GM21723 (cell line): ENCODE measurements around the gene RIMS1.

ENCODE experiments used
- ATAC-seq: cut with Tn5 transposase; IDR thresholded peaks from one replicate; pipeline ENCODE4 v1.9.1; 2021; ENCODE audit warnings: mild to moderate bottlenecking, moderate library complexity; ENCODE audit not compliant: unreplicated experiment

The RIMS1 gene

GRCh38 chr6:71886184-71887005 lies at the start of gene RIMS1:
TSS of gene RIMS1 (plus strand) at chr6:71886550. CDS start at chr6:71887024, 474 bp downstream.
- ATAC-seq, result peak; percentile 66

GRCh38 chr6:71851214-71851613 lies 35.1 kb upstream of the RIMS1 start:
- no peak for ATAC-seq

DNA sequence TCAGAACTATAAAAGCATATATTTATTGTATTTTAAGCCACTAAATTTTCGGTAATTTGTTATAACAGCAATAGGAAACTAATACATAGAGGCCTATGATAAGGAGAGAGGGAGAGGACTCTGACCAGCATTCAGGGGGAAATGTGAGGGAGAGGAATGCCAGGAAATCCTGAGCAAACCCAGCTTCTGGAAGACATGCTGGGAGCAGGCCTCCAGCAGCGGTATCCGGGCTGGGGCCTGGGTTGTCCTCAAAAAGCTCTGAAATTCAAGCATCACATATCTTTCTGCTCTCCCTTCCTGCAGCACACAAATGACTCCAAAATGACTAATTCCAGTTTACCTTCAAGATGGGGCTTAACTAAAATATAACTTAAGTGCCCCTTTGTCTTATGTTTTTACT lies 33.4 kb upstream of the RIMS1 start:
- ATAC-seq, result no peak

DNA sequence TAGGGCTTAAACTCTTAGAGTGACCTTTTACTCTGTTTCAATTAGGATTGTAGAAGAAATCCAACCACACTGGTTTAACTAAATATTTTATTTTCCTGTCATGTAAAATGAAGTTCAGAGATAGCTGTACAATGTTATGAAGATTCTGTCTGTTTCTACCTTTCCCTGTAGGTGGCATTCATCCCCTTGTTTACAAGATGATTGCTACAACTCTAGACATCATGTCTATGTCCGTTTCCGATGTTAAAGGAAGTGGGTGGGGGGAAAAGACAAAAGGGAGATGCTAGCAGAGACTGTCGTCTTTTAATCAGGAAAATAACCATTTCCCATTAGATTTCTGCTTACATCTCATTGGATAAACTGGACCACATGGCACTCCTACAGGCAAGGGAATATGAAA lies 30.9 kb upstream of the RIMS1 start:
- no peak for ATAC-seq

- no peak for ATAC-seq
These were observed 7.3 kb upstream of the RIMS1 start for GRCh38 chr6:71879016-71879415.

GRCh38 chr6:71887006-71887743 lies 825 bp downstream of the RIMS1 start:
- ATAC-seq, result no peak

DNA sequence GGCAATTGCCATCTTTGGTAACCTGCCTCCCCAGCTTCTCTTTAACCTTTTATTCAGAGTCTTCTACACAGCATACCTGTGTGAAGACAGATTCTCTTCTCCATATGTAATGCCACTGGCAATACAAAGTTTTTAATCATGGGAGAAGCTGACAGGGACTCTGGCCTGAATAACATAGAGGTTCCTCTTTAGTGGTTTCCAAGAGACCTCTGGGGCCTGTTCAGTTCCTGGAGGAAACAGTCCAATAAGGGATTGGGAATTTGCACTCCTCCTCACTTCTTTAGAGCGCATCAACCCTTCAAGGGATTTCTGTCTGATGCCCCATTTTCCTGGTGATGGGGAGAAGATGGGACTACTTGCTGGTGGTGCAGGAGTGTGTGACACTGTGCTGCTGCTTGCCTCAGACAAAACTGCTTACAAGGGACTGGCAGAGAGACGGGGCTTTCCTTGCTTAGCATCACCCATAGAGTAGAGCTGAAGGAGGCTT lies 1.4 kb downstream of the RIMS1 start:
- no peak for ATAC-seq

DNA sequence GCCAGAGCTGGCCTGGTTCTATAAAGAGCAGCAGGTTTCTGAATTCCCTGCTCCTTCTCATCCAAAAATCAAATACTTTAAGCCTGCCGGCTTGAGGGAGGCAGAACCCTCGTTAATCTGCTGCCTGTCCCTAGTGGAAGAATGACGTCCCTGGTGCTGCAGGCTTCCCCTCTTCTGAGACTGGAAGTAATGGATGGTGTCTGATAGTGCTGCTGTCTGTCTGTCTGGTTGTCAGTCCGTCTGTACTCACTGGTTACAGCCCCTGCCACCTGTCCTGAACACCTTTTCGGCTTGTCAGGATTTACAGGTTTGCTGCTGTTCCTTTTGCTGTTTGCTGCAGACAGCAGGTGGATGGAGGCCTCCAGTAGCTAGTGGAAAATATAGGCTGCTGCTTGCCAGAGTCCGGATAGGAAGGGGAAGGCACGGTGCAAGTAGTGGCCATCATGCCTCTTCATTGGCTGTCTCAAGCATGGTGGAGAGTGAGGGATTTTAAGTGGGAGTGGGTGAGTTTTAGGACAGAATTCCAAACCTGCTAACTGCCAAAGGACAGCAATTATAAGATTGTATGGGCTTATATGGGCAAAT lies 2.5 kb downstream of the RIMS1 start:
- ATAC-seq, result no peak

DNA sequence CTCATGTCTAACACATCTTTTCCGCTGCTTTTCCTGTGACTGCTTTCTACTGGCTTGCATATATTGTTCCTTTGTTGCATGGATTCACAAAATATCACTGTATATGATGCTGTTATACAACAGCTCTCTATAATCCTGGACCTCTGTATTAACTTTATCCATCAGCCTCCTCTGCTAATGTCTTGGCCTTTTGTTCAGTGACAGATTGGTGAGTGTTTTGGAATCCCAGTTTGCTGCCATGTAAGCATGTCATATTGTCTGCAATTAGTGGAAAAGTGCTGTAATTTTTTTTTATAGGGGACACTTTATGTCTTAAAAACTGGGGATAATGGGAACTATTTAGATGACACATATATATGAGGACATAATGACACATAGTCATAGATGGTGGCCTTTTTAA lies 3.0 kb downstream of the RIMS1 start:
- ATAC-seq, result no peak

GRCh38 chr6:71892641-71893040 lies 6.3 kb downstream of the RIMS1 start:
- ATAC-seq, result no peak

- no peak for ATAC-seq
These were observed 14.3 kb downstream of the RIMS1 start for GRCh38 chr6:71900642-71901041.

- peak; percentile 64 for ATAC-seq
These were observed 15.9 kb downstream of the RIMS1 start for GRCh38 chr6:71902261-71902660.

DNA sequence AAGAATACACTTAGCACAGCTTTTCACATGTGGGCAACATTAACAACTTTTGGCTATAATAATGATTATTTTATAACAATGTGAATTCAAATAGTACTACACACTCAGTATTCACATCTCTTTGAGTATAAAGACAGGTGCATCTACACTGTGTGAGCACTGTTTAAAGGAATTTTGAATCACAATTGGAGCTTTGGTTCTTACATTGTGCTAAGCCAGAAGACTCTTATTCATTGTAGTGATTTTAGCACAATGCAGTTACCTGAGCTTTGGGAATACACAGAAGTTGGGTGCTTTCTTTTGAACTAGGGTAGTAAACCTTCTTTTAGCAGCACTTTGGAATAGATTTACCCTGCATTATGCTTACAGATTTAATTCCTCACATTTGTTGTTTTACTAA lies 20.5 kb downstream of the RIMS1 start:
- no peak for ATAC-seq

GRCh38 chr6:71908162-71908765 lies 21.9 kb downstream of the RIMS1 start:
- peak; percentile 57 for ATAC-seq

DNA sequence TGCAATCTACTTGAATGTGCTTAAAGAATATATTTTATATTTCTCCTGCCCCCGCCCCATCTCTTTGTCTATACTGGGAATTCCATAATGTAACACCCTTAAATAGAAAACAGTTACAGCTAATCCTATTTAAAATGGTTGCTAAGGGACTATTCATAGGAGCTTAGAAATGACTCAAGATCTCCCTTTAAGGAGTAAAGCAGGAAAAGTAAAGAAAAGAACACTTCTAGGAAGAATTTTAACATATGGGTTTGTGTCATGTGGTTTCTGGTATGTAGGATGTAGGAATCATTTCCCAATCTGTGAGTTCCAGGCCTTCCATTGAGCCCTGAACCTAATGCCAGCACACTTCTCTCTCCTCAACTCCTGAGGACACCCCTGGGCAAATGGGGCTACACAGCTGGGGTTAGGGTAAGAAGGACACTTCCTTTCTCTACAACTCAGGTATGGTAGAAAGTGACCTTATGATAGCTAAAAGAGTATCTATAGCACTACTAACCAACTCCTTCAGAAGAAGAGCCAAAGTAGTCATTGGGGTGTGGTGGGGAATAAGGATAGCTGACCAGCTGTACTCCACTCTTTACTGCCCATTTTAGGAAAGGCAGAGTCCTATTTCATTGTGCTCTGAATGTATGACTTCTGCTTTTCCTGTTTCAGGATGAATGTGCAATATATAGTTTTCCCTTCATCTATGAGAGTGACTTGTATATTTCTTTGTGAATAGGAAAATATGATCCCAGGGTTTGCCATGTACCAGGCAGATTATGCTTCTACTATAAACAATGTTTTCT lies 27.3 kb downstream of the RIMS1 start:
- ATAC-seq, result no peak

DNA sequence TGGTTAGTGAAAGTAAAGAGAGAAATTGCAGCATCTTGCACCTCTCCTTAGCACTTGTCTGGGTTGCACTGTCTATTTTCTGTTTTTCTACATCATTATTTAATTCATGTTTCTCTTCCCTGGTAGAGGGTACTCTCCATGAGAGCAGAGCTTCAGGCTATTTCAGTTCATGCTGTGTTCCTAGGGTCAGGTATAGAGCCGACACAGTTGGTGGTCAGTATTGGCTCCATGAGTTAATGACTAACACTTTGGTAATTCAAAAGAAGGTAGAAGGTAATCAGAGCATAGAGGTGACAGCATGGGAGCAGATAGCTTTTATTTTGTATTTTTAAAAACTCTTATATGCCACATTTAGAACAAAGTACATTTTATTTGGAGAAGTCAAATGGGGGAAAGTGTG lies 42.7 kb downstream of the RIMS1 start:
- ATAC-seq, result no peak

GRCh38 chr6:71933881-71934280 lies 47.5 kb downstream of the RIMS1 start:
- no peak for ATAC-seq

- ATAC-seq, result no peak
These were observed 79.1 kb downstream of the RIMS1 start for GRCh38 chr6:71965404-71965803.

DNA sequence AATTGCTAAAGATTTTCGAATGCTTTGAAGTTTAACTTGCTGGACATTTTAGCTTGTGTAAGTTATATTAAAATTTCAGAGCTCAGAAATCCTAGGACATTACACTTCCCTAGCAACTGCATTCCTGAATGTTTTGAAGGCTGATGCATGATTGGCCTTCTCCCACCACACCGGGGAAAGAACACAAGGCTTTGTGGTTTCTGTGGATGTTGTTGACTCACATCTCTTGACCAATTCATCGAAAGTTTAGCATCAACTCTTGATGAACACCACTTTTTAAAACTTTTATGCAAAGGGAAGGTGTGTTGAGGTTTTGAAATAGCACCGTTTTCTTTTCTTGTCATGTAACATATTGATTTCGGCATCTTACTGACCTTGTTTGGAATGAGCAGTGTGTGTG lies 81.1 kb downstream of the RIMS1 start:
- ATAC-seq, result no peak

DNA sequence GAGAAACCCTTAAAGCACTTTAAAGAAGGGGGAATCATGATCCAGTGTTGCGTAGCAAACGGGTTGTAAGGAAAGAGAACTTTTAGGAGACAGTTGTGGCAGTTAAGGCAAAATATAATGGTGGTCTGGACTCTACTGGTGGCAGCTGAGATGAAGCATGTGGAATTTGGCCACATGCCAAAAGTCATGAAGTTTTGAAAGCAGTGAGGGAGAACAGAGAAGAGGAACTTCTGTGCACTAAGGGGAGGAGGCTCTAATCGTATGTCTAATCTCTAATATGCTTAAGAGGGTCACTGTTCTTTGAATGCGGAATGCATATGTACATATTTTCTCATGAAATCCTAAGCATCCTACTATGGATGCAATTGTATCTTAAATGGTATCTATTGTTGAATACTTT lies 91.5 kb downstream of the RIMS1 start:
- ATAC-seq, result no peak

GRCh38 chr6:71979911-71980310 lies 93.6 kb downstream of the RIMS1 start:
- no peak for ATAC-seq
